ENCODE results near the gene PLCL2. TPM values are rescaled to one million over a fixed set of nuclear protein-coding genes. Genes with fewer than 3 reads are reported as not detected.

PLCL2 gene
- total and polyA plus RNA-seq, 2 experiments from 2014 or later = 1.6 to 9.7 TPM

DNA sequence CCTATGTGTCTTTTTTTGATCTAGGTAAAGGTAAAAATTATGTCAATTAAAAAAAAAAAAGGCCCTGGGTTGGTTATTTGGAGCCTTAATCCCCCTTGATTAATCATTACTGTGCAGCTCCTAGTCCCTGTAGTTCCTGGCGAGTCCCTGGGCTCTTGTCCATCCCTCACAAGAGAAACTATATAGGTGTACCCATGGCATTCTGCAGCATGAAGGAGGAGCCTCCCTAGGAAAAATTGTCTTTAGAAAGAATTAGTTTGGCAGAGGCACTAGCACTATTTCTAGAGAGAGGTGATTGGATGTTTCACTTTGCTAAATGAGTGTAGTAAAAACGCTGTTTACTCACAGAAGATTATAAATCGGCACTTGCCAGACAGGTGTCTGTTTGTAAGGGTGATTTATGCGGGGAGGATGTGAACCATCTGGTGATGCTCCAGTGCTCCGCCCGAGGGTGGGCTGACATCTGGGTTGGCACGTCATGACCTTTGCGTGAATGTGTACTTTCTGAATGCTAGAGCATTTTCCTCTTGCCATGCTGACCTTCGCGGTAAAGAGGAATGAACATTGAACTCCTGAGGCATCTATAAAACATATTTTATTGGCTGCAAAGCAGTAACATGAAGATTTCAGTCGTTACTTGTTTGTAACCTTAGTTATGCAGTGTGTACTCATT, 12.6 kb downstream of the PLCL2 start (continued):
- TF ChIP-seq, protein P1, sequence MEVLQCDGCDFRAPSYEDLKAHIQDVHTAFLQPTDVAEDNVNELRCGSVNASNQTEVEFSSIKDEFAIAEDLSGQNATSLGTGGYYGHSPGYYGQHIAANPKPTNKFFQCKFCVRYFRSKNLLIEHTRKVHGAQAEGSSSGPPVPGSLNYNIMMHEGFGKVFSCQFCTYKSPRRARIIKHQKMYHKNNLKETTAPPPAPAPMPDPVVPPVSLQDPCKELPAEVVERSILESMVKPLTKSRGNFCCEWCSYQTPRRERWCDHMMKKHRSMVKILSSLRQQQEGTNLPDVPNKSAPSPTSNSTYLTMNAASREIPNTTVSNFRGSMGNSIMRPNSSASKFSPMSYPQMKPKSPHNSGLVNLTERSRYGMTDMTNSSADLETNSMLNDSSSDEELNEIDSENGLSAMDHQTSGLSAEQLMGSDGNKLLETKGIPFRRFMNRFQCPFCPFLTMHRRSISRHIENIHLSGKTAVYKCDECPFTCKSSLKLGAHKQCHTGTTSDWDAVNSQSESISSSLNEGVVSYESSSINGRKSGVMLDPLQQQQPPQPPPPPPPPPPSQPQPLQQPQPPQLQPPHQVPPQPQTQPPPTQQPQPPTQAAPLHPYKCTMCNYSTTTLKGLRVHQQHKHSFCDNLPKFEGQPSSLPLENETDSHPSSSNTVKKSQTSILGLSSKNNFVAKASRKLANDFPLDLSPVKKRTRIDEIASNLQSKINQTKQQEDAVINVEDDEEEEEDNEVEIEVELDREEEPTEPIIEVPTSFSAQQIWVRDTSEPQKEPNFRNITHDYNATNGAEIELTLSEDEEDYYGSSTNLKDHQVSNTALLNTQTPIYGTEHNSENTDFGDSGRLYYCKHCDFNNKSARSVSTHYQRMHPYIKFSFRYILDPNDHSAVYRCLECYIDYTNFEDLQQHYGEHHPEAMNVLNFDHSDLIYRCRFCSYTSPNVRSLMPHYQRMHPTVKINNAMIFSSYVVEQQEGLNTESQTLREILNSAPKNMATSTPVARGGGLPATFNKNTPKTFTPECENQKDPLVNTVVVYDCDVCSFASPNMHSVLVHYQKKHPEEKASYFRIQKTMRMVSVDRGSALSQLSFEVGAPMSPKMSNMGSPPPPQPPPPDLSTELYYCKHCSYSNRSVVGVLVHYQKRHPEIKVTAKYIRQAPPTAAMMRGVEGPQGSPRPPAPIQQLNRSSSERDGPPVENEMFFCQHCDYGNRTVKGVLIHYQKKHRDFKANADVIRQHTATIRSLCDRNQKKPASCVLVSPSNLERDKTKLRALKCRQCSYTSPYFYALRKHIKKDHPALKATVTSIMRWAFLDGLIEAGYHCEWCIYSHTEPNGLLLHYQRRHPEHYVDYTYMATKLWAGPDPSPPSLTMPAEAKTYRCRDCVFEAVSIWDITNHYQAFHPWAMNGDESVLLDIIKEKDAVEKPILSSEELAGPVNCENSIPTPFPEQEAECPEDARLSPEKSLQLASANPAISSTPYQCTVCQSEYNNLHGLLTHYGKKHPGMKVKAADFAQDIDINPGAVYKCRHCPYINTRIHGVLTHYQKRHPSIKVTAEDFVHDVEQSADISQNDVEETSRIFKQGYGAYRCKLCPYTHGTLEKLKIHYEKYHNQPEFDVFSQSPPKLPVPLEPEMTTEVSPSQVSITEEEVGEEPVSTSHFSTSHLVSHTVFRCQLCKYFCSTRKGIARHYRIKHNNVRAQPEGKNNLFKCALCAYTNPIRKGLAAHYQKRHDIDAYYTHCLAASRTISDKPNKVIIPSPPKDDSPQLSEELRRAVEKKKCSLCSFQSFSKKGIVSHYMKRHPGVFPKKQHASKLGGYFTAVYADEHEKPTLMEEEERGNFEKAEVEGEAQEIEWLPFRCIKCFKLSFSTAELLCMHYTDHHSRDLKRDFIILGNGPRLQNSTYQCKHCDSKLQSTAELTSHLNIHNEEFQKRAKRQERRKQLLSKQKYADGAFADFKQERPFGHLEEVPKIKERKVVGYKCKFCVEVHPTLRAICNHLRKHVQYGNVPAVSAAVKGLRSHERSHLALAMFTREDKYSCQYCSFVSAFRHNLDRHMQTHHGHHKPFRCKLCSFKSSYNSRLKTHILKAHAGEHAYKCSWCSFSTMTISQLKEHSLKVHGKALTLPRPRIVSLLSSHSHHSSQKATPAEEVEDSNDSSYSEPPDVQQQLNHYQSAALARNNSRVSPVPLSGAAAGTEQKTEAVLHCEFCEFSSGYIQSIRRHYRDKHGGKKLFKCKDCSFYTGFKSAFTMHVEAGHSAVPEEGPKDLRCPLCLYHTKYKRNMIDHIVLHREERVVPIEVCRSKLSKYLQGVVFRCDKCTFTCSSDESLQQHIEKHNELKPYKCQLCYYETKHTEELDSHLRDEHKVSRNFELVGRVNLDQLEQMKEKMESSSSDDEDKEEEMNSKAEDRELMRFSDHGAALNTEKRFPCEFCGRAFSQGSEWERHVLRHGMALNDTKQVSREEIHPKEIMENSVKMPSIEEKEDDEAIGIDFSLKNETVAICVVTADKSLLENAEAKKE (CRISPR knock-in tag; IDR thresholded peaks at IDR 0.05) = no peak
- TF ChIP-seq POLR2AphosphoS5 (IDR thresholded peaks at IDR 0.05; ENCODE audit: low read depth) (no peak), EZH2 (IDR thresholded peaks at IDR 0.05; ENCODE audit: low read depth, unreplicated experiment) (no peak), JUNB (IDR thresholded peaks at IDR 0.05; ENCODE audit: unreplicated experiment) (no peak), ZNF114 (CRISPR knock-in tag; IDR thresholded peaks at IDR 0.05) (no peak), STAT1 (IDR thresholded peaks at IDR 0.05; ENCODE audit: unreplicated experiment) (no peak)
- TF ChIP-seq, protein P2, sequence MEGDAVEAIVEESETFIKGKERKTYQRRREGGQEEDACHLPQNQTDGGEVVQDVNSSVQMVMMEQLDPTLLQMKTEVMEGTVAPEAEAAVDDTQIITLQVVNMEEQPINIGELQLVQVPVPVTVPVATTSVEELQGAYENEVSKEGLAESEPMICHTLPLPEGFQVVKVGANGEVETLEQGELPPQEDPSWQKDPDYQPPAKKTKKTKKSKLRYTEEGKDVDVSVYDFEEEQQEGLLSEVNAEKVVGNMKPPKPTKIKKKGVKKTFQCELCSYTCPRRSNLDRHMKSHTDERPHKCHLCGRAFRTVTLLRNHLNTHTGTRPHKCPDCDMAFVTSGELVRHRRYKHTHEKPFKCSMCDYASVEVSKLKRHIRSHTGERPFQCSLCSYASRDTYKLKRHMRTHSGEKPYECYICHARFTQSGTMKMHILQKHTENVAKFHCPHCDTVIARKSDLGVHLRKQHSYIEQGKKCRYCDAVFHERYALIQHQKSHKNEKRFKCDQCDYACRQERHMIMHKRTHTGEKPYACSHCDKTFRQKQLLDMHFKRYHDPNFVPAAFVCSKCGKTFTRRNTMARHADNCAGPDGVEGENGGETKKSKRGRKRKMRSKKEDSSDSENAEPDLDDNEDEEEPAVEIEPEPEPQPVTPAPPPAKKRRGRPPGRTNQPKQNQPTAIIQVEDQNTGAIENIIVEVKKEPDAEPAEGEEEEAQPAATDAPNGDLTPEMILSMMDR (conservative IDR thresholded peaks at IDR 0.05; ENCODE audit: low read depth in 2 of 2) = no peak

Data from GM23338 (cell line).